HG03342 (cell line): ENCODE results near the gene POLDIP3.
"Not testable (repeated sequence)": the region's sequence is repeated elsewhere in the genome, so short reads cannot be mapped to it uniquely, and the experiment has no call there.

Experiments
- ATAC-seq: cut with Tn5 transposase; IDR thresholded peaks from one replicate; pipeline ENCODE4 v1.9.1; 2021; ENCODE audit warnings: mild to moderate bottlenecking, moderate library complexity; ENCODE audit not compliant: unreplicated experiment

The POLDIP3 gene

DNA sequence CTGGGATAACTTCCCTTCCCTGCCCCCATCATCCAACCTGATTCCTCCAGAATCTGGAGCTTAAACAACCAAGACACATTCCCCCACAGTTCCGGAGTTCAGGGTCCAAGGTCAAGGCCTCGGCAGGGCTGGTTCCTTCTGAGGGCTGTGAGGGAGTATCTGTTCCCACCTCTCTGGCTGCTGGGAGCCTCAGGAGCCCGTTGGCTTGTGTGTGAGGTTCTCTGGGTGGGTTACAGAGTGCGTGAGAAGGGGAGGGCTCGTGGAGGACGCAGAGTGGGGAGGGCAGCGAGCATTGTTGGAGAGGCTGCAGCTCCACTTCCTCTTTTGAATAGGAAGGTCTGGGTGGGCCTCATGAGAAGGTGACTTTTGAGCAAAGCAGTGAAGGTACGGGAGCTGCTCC is 52.4 kb downstream of the POLDIP3 start:
- no peak for ATAC-seq

DNA sequence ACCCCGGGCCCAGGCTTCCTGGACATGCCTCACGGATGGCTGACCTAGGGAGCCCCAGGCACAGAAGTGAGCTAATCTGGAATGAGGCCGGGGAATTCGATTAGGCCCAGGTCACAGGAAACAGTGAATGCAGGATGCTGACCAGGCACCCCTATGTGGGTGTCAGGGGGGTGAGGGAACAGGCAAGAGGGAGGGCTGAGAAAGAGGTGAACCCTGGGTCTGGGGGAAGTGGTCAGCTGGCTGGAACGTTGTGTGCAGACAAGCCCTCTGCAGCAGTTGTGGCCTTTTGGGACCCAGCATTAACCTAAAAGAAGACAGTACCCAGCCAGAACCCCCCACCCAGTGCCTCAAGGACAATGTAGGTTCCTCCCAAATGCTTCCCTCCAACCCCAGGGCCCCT is 52.8 kb downstream of the POLDIP3 start:
- no peak for ATAC-seq

DNA sequence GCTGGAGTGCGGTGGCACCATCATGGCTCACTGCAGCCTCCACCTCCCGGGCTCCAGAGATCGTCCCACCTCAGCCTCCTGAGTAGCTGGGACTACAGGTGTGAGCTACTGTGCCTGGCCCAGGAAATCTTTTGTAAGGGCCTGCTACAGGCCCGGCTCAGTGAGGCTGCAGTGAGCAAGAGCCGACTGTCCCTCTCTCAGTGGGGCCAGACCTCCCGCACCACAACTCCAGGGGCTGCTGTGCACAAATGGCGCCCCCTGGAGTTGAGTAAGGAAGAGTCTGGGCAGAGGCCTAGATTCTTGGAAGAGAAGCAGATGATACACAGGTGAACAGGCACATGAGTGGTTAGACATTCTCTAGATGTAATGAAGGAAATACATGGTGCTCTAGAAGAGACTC is 53.9 kb downstream of the POLDIP3 start:
- no peak for ATAC-seq

DNA sequence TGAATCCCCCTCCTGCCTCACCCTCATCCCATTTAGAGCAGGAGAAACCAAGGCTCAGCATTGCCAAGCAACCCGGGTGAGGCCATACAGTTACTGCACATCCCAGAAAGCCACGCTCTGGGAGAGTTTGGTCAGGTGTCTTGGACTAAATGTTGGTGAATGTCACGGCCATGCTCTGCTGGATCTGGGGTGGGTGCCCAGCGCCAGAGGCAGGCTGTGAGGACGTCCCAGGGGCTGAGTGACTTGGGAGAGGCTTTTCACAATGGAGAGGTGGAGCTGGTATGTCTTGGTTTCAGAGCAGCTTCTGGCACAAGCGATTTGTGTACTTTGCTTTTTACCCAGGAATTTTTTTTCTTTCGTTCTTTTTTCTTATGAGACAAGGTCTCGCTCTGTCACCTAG is 54.3 kb downstream of the POLDIP3 start:
- ATAC-seq = no peak

DNA sequence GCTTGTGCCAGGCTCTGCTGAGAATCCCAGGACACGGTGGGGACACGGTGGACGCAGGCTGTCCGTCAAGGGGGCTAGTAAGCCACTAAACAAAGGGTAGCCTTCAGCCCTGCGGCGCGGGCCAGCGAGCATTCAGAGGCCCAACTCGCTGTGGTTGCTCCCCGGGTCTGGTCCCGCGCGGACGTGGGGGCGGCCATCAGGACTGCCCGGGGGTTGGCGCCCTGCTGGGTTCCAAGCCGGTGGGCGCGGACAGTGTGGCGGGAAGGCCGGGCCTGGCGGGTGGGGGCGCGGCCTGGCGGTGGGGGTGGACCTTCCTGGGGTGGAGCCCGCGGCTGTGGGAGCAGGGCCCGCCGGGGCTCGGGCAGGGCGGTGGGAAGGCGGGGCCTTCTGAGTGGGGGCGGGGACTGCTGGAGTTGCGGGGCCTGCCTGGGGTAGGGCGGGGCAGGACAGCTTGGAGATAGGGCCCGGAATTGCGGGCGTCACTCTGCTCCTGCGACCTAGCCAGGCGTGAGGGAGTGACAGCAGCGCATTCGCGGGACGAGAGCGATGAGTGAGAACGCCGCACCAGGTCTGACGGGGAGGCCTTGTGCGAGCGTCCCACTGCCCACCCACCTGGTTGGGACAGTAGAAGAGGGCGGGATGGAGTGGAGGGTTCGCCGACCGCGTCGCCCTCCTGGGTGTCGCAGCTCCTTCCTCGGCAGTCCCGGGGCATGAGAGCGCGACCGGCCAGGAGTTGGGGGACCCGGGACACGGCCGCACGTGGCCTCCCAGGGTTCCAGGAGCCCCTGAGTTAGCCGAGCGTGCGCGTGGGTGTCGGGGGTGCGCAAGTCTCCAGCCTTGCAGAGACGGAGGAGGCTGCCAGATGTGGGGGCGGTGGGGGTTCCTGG is 61.0 kb downstream of the POLDIP3 start, which contains the start of gene SERHL2:
SERHL2 (plus strand) TSS at position 482 of the 887 bp plus-strand sequence; CDS start at position 547, 65 bp downstream.
- no peak for ATAC-seq

DNA sequence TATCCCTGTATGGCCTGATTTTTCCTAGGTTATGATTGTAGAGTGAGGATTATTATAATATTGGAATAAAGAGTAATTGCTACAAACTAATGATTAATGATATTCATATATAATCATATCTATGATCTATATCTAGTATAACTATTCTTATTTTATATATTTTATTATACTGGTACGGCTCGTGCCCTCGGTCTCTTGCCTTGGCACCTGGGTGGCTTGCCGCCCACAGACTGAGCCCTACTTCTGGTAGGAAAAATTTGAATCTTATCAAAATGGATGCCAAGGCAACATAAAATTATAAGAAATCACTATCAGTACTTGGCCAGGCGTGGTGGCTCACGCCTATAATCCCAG is 62.4 kb downstream of the POLDIP3 start:
- ATAC-seq = not testable (repeated sequence)

DNA sequence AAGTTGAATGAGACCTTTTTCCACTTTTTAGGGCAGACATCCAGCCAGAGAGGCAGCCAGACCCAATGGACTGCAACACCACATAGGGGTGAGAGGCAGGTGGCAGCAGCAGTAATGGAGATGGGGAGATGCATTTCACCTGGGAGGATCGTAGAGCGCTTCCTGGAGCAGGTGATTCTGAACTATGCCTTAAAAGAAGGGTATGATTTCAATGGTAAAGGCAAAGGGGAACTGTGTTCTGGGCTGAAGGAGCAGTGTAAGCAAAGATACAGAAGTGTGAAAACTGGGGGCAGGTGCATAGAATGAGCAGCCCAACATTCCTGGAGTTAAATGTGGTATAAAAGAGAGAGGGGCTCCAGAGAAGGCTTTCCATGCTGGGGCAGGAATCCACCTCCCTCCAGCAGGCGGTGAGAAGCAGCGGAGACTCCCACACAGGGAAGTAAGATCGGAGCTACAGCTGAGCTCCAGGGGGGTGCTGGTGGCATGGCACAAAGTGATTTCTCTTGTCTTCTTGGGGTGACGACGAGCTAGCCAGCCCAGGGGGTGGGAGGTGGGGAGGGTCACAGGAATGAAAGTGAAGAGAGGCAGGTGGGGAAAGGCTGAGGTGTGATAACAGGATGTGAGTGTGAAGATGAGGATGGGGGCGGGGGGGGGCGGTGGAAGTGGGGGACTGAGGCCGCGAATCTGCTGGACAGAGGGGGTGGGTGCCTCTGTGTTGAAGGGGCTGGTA is 65.2 kb downstream of the POLDIP3 start:
- ATAC-seq = no peak

DNA sequence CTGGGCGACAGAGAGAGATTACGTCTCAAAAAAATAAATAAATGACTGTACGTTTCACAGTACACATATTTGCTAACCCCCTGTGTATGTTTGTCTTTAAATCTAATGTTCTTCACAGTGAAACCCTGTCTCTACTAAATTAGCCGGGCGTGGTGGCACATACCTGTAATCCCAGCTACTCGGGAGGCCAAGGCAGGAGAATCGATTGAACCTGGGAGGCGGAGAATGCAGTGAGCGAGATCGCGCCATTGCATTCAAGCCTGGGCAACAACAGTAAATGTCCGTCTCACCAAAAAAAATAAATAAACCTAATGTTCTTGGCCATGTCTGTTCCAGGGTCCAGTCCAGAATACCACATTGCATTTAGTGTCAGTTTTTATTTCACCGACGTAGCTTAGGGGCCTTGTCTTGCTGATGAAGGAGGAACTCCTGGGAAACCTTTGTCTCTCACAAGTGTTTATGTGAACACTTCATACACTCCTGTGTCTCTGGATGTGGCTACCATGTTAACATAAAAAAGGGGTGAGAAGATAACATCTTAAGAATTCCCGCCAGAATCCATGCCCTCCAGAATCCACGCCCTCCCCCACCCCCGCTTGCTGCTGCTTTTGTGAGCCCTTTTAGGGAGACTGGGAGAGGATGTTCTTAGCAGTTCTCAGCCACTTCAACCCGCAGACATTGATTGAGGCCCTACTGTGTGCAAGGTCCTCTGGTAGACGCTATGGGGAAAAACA is 65.9 kb downstream of the POLDIP3 start:
- ATAC-seq = no peak

DNA sequence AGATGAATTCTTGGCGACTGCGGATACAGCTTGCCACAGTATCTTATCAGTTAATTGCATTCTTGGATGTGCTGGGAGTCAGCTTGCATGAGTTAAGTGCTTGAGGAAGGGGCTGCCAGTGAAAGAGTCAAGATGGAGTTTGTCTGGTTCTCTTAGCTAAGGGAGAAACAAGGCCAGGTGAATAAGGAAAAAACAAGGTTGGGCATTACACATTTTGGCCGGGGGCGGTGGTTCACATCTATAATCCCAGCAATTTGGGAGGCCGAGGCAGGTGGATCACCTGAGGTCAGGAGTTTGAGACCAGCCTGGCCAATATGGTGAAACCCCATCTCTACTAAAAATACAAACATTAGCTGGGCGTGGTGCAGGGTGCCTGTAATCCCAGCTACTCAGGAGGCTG is 66.6 kb downstream of the POLDIP3 start:
- not testable (repeated sequence) for ATAC-seq

DNA sequence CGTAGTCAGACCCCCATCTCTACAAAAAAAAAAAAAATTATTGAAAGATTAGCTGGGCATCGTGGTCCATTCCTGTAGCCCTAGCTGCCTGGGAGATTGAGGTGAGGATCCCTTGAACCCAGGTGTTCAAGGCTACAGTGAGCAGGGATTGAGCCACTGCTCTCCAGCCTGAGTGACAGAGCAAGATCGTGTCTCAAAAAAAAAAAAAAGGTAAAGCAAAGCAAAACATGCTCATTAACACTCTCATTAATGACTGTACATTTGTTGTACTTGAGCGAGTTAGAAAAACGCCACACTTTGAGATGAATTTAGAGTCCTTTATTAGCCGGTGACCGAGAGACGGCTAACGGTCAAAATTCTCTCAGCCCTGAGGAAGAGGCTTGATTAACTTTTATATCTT is 67.1 kb downstream of the POLDIP3 start:
- ATAC-seq = no peak

DNA sequence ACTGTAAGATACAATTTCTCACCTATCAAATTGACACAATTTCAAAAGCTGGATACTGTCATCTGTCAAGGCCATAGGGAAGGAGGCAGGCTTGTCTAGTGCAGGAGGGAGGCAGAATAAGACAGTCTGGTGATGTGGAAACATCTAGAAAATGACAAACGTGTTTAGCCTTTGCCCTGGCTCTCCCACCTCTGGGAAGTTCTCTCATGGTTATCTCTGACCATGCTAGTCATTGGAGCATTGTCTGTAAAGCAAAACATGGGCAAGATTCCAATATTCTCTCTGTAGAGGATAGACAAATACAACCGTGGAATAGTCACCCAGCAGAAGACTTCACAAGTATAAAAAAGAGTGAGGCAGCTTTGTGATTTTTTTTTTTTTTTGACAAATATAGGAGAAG is 70.0 kb downstream of the POLDIP3 start:
- ATAC-seq = no peak

DNA sequence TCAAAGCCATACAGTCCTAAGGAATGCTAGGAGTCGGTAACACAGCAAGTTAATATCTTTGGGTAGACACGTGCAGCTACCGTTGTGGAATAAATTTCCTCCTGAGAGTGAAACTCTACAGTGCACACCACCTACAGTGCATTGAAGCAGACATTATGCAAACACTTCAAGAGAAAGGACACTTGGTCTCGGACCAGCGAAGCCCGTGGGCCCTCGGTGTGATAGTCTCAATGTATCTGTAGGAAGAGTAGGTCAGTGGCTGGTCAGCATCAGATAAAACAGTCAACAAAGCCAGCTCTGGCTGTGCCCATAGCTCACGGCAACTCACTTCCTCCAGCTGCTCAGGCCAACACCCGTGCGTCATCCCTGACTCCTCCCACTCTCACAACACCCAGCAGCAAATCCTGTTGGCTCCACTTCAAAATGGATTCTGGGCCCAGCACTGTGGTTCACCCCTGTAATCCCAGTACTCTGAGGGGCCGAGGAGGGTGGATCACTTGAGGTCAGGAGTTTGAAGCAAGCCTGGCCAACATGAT is 75.4 kb downstream of the POLDIP3 start:
- ATAC-seq = not testable (repeated sequence)

DNA sequence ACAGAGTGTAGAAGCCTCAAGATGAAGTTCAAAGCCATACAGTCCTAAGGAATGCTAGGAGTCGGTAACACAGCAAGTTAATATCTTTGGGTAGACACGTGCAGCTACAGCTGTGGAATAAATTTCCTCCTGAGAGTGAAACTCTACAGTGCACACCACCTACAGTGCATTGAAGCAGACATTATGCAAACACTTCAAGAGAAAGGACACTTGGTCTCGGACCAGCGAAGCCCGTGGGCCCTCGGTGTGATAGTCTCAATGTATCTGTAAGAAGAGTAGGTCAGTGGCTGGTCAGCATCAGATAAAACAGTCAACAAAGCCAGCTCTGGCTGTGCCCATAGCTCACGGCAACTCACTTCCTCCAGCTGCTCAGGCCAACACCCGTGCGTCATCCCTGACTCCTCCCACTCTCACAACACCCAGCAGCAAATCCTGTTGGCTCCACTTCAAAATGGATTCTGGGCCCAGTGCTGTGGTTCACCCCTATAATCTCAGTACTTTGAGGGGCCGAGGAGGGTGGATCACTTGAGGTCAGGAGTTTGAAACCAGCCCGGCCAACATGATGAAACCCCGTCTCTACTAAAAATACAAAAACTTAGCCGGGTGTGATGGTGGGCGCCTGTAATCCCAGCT is 77.4 kb downstream of the POLDIP3 start:
- peak; percentile 48 for ATAC-seq

DNA sequence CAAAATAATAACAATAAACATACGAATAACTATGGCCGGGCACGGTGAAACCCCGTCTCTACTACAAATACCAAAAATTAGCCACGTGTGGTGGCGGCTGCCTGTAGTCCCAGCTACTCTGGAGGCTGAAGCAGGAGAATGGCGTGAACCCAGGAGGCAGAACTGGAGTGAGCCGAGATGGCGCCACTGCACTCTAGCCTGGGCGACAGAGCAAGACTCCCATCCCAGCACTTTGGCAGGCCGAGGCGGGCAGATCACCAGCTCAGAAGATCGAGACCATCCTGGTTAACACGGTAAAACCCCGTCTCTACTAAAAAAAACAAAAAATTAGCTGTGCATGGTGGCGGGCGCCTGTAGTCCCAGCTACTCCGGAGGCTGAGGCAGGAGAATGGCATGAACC is 78.0 kb downstream of the POLDIP3 start:
- not testable (repeated sequence) for ATAC-seq

DNA sequence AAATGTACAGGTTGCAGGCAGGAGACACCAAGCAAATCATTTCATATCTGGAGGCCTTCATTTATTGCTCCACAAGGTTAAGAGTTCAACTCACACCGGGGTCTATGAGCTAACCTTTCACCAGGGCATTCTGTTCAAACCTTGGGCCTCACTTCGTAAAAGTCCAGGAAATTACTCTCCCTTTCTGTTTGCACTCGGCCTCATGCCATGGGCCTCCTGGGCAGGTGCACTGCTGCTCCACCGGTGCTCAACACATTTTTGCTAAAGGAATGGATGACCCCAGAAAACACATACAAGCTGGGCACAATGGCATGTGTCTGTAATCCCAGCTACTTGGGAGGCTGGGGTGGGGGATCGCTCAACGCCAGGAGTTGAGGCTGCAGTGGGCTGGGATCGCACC is 78.5 kb downstream of the POLDIP3 start:
- no peak for ATAC-seq

DNA sequence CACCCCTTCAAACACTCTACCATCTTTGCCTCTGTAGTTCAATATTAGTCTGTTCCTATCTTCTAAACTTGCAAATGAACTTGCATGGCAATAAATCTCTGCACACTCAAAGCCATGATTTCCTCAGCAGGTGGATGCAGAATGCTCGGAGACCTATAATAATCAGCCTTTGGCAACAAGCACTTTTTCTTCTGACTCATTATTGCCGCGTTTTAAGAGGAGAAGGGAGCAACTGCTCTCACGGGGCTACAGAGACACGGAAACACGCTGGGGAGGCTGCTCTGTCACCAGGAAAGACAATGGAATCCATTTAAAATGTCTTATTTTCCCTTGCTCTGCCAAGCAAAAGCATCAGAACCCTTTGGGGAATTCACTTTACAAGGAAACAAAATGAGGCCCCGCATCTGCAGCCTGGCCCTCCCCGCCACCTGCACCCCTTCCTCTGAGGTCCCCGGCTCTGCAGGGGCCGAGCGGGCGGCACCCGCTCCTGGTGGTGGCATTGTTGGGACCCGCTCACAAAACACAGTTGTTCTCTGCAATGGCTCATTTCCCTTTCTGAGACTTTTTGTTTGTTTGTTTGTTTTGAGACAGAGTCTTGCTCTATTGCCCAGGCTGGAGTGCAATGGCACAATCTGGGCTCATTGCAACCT is 79.5 kb downstream of the POLDIP3 start:
- ATAC-seq = not testable (repeated sequence)
